PC-3 (cell line): ENCODE data around the gene THSD7A.

Source experiments
- EZH2 ChIP-seq: fragments of 300-600 bp; sonication (generic); IDR thresholded peaks from one replicate; pipeline ENCODE4 v1.6.1; 2017; ENCODE audit warnings: antibody characterized with exemption, mild to moderate bottlenecking, low read length; ENCODE audit not compliant: unreplicated experiment
- EZH2phosphoT487 ChIP-seq: fragments of 300-600 bp; sonication (generic); IDR thresholded peaks from 2 replicates; pipeline ENCODE4 v1.6.1; 2018; ENCODE audit warnings: mild to moderate bottlenecking, antibody characterized with exemption, low read length, borderline replicate concordance
- TF ChIP-seq, protein P1 (sequence below): fragments of 300-600 bp; sonication (generic); conservative IDR thresholded peaks from 2 replicates; pipeline ENCODE4 v1.5.1; 2017; ENCODE audit warnings: antibody characterized with exemption, low read depth, mild to moderate bottlenecking, low read length

DNA sequence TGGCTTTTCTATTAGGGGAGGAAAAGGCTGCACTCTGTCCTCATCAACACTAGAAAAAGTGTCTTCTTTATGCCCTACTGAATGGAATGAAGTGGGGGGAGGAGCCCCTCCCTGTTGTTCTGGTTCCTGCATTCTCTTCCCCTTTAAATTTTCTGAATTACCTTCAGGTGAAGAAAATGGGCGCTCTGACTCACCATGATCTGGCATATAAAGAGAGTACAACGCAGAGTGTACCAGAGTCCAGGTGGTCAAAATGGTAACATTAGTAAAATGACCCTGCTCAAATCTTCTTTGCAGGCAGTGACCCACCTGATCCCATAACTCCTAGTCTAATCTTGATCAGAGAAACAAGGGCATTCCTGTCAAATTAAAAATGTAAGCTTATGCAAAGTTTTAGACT is 80.7 kb downstream of the THSD7A start:
- TF ChIP-seq, protein P1, sequence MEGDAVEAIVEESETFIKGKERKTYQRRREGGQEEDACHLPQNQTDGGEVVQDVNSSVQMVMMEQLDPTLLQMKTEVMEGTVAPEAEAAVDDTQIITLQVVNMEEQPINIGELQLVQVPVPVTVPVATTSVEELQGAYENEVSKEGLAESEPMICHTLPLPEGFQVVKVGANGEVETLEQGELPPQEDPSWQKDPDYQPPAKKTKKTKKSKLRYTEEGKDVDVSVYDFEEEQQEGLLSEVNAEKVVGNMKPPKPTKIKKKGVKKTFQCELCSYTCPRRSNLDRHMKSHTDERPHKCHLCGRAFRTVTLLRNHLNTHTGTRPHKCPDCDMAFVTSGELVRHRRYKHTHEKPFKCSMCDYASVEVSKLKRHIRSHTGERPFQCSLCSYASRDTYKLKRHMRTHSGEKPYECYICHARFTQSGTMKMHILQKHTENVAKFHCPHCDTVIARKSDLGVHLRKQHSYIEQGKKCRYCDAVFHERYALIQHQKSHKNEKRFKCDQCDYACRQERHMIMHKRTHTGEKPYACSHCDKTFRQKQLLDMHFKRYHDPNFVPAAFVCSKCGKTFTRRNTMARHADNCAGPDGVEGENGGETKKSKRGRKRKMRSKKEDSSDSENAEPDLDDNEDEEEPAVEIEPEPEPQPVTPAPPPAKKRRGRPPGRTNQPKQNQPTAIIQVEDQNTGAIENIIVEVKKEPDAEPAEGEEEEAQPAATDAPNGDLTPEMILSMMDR: no peak
- TF ChIP-seq EZH2 (no peak), EZH2phosphoT487 (no peak)
